DOHH2 (cell line): ENCODE measurements around the gene SAG.

Source experiments
- EZH2phosphoT487 ChIP-seq: fragments of 200-600 bp; sonication (generic); IDR thresholded peaks from 2 replicates; pipeline ENCODE4 v1.6.1; 2017; ENCODE audit warnings: borderline replicate concordance, mild to moderate bottlenecking, antibody characterized with exemption, low read length, moderate library complexity, mixed read lengths
- TF ChIP-seq, protein P1 (sequence below): fragments of 200-600 bp; sonication (generic); IDR thresholded peaks from one replicate; pipeline ENCODE4 v1.5.1; 2014; ENCODE audit warnings: antibody characterized with exemption, mild to moderate bottlenecking, low read depth, low read length; ENCODE audit not compliant: poor library complexity, severe bottlenecking

- TF ChIP-seq, protein P1, sequence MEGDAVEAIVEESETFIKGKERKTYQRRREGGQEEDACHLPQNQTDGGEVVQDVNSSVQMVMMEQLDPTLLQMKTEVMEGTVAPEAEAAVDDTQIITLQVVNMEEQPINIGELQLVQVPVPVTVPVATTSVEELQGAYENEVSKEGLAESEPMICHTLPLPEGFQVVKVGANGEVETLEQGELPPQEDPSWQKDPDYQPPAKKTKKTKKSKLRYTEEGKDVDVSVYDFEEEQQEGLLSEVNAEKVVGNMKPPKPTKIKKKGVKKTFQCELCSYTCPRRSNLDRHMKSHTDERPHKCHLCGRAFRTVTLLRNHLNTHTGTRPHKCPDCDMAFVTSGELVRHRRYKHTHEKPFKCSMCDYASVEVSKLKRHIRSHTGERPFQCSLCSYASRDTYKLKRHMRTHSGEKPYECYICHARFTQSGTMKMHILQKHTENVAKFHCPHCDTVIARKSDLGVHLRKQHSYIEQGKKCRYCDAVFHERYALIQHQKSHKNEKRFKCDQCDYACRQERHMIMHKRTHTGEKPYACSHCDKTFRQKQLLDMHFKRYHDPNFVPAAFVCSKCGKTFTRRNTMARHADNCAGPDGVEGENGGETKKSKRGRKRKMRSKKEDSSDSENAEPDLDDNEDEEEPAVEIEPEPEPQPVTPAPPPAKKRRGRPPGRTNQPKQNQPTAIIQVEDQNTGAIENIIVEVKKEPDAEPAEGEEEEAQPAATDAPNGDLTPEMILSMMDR, result no peak
- TF ChIP-seq EZH2phosphoT487, result no peak
These were observed 82.0 kb downstream of the SAG start for GRCh38 chr2:233389601-233390125.
